Measurements from ENCODE around the gene CLEC20A.
"Not testable (repeated sequence)": the region's sequence is repeated elsewhere in the genome, so short reads cannot be mapped to it uniquely, and the experiment has no call there.

The CLEC20A gene

GRCh38 chr1:178528953-178529335, 32.2 kb upstream of the CLEC20A start:
- DNase-seq, result no peak

GRCh38 chr1:178528228-178528952, 31.6 kb upstream of the CLEC20A start:
- no peak for DNase-seq

- no peak for DNase-seq
Measured at GRCh38 chr1:178527117-178527516, 30.4 kb upstream of the CLEC20A start.

GRCh38 chr1:178521241-178521640, 24.5 kb upstream of the CLEC20A start:
- no peak for DNase-seq

- no peak for DNase-seq
Measured at GRCh38 chr1:178520803-178521202, 24.0 kb upstream of the CLEC20A start.

GRCh38 chr1:178518894-178519293, 22.1 kb upstream of the CLEC20A start:
- DNase-seq, result peak; percentile 91 to 98

- DNase-seq, result no peak
Measured at GRCh38 chr1:178516110-178516509, 19.3 kb upstream of the CLEC20A start.

- peak in 1 of 2 experiments; percentile 31 for DNase-seq
Measured at GRCh38 chr1:178513278-178513983, 16.7 kb upstream of the CLEC20A start.

GRCh38 chr1:178512566-178513277, 16.0 kb upstream of the CLEC20A start, which contains the start of gene TEX35:
Gene TEX35 (plus strand): TSS chr1:178513109. CDS start chr1:178513189, 80 bp downstream.
- DNase-seq, result no peak

GRCh38 chr1:178510155-178510554, 13.4 kb upstream of the CLEC20A start:
- no peak for DNase-seq

GRCh38 chr1:178509414-178510007, 12.7 kb upstream of the CLEC20A start:
- DNase-seq, result no peak

- DNase-seq, result no peak
Measured at GRCh38 chr1:178506669-178507068, 9.9 kb upstream of the CLEC20A start.

- DNase-seq, result no peak
Measured at GRCh38 chr1:178506177-178506576, 9.4 kb upstream of the CLEC20A start.

GRCh38 chr1:178504286-178504685, 7.5 kb upstream of the CLEC20A start:
- DNase-seq, result no peak

- peak in 1 of 2 experiments; percentile 65 for DNase-seq
Measured at GRCh38 chr1:178503849-178504248, 7.1 kb upstream of the CLEC20A start.

- DNase-seq, result not testable (repeated sequence)
Measured at GRCh38 chr1:178503316-178503715, 6.6 kb upstream of the CLEC20A start.

GRCh38 chr1:178502856-178503255, 6.1 kb upstream of the CLEC20A start:
- DNase-seq, result no peak

GRCh38 chr1:178502330-178502714, 5.6 kb upstream of the CLEC20A start:
- no peak for DNase-seq

GRCh38 chr1:178501705-178502329, 5.1 kb upstream of the CLEC20A start:
- peak; percentile 82 to 84 for DNase-seq

- DNase-seq, result no peak
Measured at GRCh38 chr1:178500936-178501554, 4.3 kb upstream of the CLEC20A start.

GRCh38 chr1:178500091-178500770, 3.5 kb upstream of the CLEC20A start:
- no peak for DNase-seq
